ENCODE measurements around the gene GTF2A2. TPM values are rescaled to one million over a fixed set of nuclear protein-coding genes. Genes with fewer than 3 reads are reported as not detected.

Gene GTF2A2
- total RNA-seq, 3 donors from 2014 or later, result 87.8 to 145 (median 99.6) TPM

- intact Hi-C loops (cut with DNase I, micrococcal nuclease), result loop anchor here in 1 of 2 donors (10.0 kb wide), 1 partner anchor 84 kb away; no protein-coding TSS in a partner anchor
- Histone ChIP-seq H3K36me3 (ENCODE audit: low read depth) (no peaks in the 10 kb centered on the region), H3K9me3 (no peaks in the 10 kb centered on the region), H3K4me3 (no peak overlapping the region), H3K4me1 (ENCODE audit: low read depth) (peaks cover 4% of the 10 kb centered on the region)
- peak; percentile 3 for ATAC-seq
- DNase-seq, result no peak
- TF ChIP-seq CTCF (IDR thresholded peaks at IDR 0.05), result no peak
Measured at GRCh38 chr15:59618406-59618805, 38.9 kb downstream of the GTF2A2 start.

DNA sequence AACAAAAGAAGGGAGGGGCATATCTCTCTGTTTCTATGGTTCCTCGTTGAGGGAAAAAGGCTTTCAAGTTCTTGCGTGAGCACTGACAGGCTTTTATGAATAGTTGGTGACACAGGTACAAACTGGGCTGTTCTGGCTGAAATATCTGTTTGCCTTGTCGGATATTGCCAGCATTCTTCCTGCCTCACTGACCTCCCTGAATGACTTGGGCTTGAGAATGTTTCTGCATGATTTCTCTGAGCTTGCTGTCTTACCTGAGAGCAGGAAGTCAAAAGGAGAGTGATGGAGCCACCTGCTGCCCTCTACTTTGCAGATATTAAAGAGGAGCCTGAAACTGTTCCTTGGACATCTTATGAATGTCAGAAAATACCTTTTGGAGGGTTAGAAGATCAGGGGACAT is 40.9 kb downstream of the GTF2A2 start:
- ATAC-seq (peak; percentile 69), DNase-seq (peak in 1 of 3 donors; percentile 66)
- no peak overlapping the region for H3K4me3 ChIP-seq
- TF ChIP-seq CTCF (IDR thresholded peaks at IDR 0.05), result no peak
- no peaks in the 10 kb centered on the region for H3K9me3 ChIP-seq
- H3K4me1 ChIP-seq (ENCODE audit: low read depth), result peaks cover 4% of the 10 kb centered on the region
- intact Hi-C loops (cut with DNase I, micrococcal nuclease), result loop anchor here in 1 of 2 donors (10.0 kb wide), 1 partner anchor 82 kb away; no protein-coding TSS in a partner anchor
- no peaks in the 10 kb centered on the region for H3K36me3 ChIP-seq (ENCODE audit: low read depth)

DNA sequence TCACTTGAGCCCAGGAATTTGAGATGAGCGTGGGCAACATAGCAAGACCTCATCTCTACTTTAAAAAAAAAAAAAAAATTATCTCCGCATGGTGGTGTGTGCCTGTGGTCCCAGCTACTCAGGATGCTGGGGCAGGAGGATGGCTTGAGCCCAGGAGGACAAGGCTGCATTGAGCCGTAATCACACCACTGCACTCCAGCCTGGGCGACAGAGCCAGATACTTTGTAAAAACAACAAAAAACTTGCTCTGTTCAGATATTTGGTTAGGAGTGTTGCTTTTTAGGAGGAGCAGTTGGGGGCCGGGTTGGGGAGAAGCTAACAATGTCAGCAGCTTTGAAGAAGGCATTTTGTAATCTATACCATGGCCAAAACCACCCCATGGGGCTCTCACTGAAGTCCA is 41.7 kb downstream of the GTF2A2 start:
- H3K4me3 ChIP-seq, result no peak overlapping the region
- H3K4me1 ChIP-seq (ENCODE audit: low read depth), result peaks cover 4% of the 10 kb centered on the region
- TF ChIP-seq CTCF (IDR thresholded peaks at IDR 0.05), result no peak
- no peaks in the 10 kb centered on the region for H3K9me3 ChIP-seq
- H3K36me3 ChIP-seq (ENCODE audit: low read depth), result no peaks in the 10 kb centered on the region
- no peak for DNase-seq
- ATAC-seq, result no peak
- intact Hi-C loops (cut with DNase I, micrococcal nuclease), result loop anchor here in 1 of 2 donors (10.0 kb wide), 1 partner anchor 81 kb away; no protein-coding TSS in a partner anchor

GRCh38 chr15:59614153-59614552 is 43.2 kb downstream of the GTF2A2 start:
- intact Hi-C loops (cut with DNase I, micrococcal nuclease), result loop anchor here in 1 of 2 donors (10.0 kb wide), 1 partner anchor 79 kb away; no protein-coding TSS in a partner anchor
- no peaks in the 10 kb centered on the region for H3K9me3 ChIP-seq
- H3K4me3 ChIP-seq, result no peak overlapping the region
- DNase-seq, result no peak
- ATAC-seq, result no peak
- no peaks in the 10 kb centered on the region for H3K36me3 ChIP-seq (ENCODE audit: low read depth)
- no peaks in the 10 kb centered on the region for H3K4me1 ChIP-seq (ENCODE audit: low read depth)
- no peak for TF ChIP-seq CTCF (IDR thresholded peaks at IDR 0.05)

DNA sequence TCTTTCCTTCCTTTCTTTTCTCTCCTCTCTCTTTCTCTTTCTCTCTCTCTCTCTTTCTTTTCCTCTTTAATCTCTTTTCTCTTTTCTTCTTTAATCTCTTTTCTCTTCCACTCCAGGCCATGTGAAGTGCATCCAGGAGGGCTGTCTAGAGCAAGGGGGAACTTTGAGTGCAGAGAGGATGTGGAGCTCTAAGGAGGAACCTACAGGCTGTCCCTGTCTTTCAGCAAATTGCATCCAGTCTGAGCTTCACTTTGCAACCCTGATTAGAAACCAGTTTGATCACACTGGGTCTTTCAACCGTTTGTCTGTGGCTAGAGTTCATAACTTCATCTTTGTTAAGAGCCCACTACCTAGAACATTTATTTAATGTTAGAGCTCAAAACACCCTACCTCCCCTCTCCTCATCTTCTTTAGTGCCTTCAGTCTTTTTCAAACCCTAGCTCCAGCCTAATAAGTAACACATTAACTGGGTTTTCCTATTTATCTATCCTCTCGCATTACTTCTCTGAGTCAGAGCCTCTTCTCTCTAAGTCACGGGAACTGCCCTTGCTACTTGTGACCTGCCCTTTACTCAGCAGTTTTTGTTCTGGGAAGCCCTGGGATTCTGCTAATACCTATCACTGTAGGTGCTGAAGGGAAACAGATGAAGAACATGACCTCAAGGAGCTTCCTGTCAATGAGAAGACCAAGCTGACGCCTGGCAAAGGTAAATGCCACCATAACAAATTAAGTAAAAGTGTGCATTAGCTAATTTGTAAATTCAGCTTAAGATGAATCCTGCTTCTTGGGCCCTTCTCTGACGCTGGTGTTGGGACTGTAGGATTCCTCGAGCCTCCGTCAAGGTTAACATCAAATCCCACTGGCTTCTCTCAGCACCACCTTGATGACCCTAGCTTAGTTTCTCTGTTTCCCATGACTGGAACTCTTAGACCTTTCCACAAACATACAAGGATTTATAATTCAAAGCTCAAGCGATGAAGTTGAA is 45.7 kb downstream of the GTF2A2 start, which contains the start of gene GCNT3:
Gene GCNT3 (plus strand): TSS at position 508 of the 985 bp plus-strand sequence. CDS start 6,456 bp downstream, outside the sequence.
- no peak for TF ChIP-seq CTCF (IDR thresholded peaks at IDR 0.05)
- intact Hi-C loops (cut with DNase I, micrococcal nuclease), result loop anchor here in 1 of 2 donors (10.0 kb wide), 1 partner anchor 77 kb away; no protein-coding TSS in a partner anchor
- Histone ChIP-seq H3K9me3 (no peaks in the 10 kb centered on the region), H3K4me3 (peak within 1 kb of the TSS; percentile 7), H3K36me3 (ENCODE audit: low read depth) (no peaks in the 10 kb centered on the region), H3K4me1 (ENCODE audit: low read depth) (no peaks in the 10 kb centered on the region)
- ATAC-seq, result peak; percentile 82
- peak in 1 of 3 donors; percentile 57 for DNase-seq

All from mucosa of descending colon (tissue), 3 donors.